Esophagus squamous epithelium (tissue), 5 donors: Measurements from ENCODE around the gene NGB. TPM values are rescaled to one million over a fixed set of nuclear protein-coding genes. Genes with fewer than 3 reads are reported as not detected.
A peak's percentile ranks its signal among the peaks of the same experiment; 100 is the strongest.

ENCODE experiments used
- DNase-seq: peaks from one replicate; lab custom pipeline; 2025; lab: John Stamatoyannopoulos, UW
- H3K27ac ChIP-seq, 4 donors: fragments of 200-600 bp; sonication (generic); one replicate each; pipeline ENCODE4 v1.5.1; 2016 to 2019; ENCODE audit warnings: mild to moderate bottlenecking in 1 of 4
- H3K27me3 ChIP-seq, 4 donors: fragments of 200-600 bp; sonication (generic); 1 replicate in 3 of 4; 2 replicates in 1 of 4; pipeline versions ENCODE4 v1.5.1 to v1.6.0; 2017 to 2021; ENCODE audit warnings: antibody characterized with exemption in 1 of 4
- H3K36me3 ChIP-seq, 3 donors: fragments of 200-600 bp; sonication (generic); one replicate each; pipeline ENCODE4 v1.5.1; 2016 to 2019
- H3K4me1 ChIP-seq, 3 donors: fragments of 200-600 bp; sonication (generic); one replicate each; pipeline ENCODE4 v1.5.1; 2017 to 2019
- H3K4me3 ChIP-seq, 4 donors: fragments of 200-600 bp; sonication (generic); 1 replicate in 3 of 4; 2 replicates in 1 of 4; pipeline ENCODE4 v1.5.1; 2016 to 2019; ENCODE audit warnings: mild to moderate bottlenecking in 2 of 4, moderate library complexity in 1 of 4
- H3K9me3 ChIP-seq, 3 donors: fragments of 200-600 bp; sonication (generic); one replicate each; pipeline ENCODE4 v1.5.1; 2016 to 2019
- CTCF ChIP-seq, 6 experiments: fragments of 450-650 bp in 4 of 6; fragments of 200-600 bp in 2 of 6; sonication (generic) in 2 of 6; IDR thresholded peaks; one replicate each; pipeline ENCODE4 v1.5.1; 2016 to 2019; ENCODE audit warnings: antibody characterized with exemption in 6 of 6, mild to moderate bottlenecking in 4 of 6, moderate library complexity in 4 of 6
- POLR2A ChIP-seq, 4 donors: fragments of 450-650 bp; IDR thresholded peaks; one replicate each; pipeline ENCODE4 v1.6.1; 2017; ENCODE audit warnings: antibody characterized with exemption in 4 of 4, mild to moderate bottlenecking in 4 of 4, moderate library complexity in 3 of 4
- WGBS, 2 donors: methylation state at CpG; one replicate each; pipeline ENCODE4 v1.1.5; 2018; 5-methylcytosine and 5-hydroxymethylcytosine counted together
- intact Hi-C: fragments of 100-400 bp; cut with DNase I; formaldehyde crosslinking; loops from one replicate; pipeline ENCODE4 v1.15.0; 2022
- total RNA-seq, 4 donors: library from RNA; depleted of rRNA; stranded (reverse); fragments of >200 nt; gene quantifications; one replicate each; pipeline ENCODE4 v1.1.0, GENCODE V29; 2016
- donor health status: DM: yes; HTN: yes; CAD: no.

NGB gene
- total RNA-seq, 4 donors from 2014 or later = not detected

GRCh38 chr14:77272261-77272660, 1.3 kb upstream of the NGB start:
- no peak for DNase-seq
- Histone ChIP-seq H3K36me3 (peaks cover 0 to 14% (median 2%) of the 10 kb centered on the region in 3 donors), H3K27me3 (peaks cover 11 to 57% (median 14%) of the 10 kb centered on the region in 4 donors), H3K4me3 (no peak overlapping the region), H3K27ac (no peak overlapping the region), H3K9me3 (peaks cover 0 to 7% (median 6%) of the 10 kb centered on the region in 3 donors), H3K4me1 (peaks cover 5 to 23% (median 11%) of the 10 kb centered on the region in 3 donors)
- 68 to 75% methylated on average over 4 of the region's 4 CpGs for WGBS, 2 donors
- TF ChIP-seq CTCF (IDR thresholded peaks at IDR 0.05) = no peak
- TF ChIP-seq POLR2A (IDR thresholded peaks at IDR 0.05) = no peak
- intact Hi-C loops = no loop called here

GRCh38 chr14:77270361-77271112, 469 bp downstream of the NGB start:
- TF ChIP-seq CTCF (IDR thresholded peaks at IDR 0.05) (no peak), POLR2A (IDR thresholded peaks at IDR 0.05) (no peak)
- peaks cover 0 to 7% (median 6%) of the 10 kb centered on the region in 3 donors for H3K9me3 ChIP-seq
- H3K4me3 ChIP-seq = peak overlapping the region in 3 of 4 donors; percentile 5 to 41 (median 27)
- no peaks in the 10 kb centered on the region for H3K36me3 ChIP-seq
- no peak overlapping the region for H3K27ac ChIP-seq
- H3K4me1 ChIP-seq = peaks cover 5 to 23% (median 11%) of the 10 kb centered on the region in 3 donors
- peaks cover 11 to 69% (median 14%) of the 10 kb centered on the region in 4 donors for H3K27me3 ChIP-seq
- 0% methylated on average over 1 of the region's 84 CpGs; no CpG with 5 or more reads in 1 of the 2 donors for WGBS, 2 donors
- intact Hi-C loops = no loop called here
- no peak for DNase-seq

- H3K27me3 ChIP-seq = peaks cover 11 to 74% (median 14%) of the 10 kb centered on the region in 4 donors
- no peak overlapping the region for H3K27ac ChIP-seq
- TF ChIP-seq POLR2A (IDR thresholded peaks at IDR 0.05) (no peak), CTCF (IDR thresholded peaks at IDR 0.05) (no peak)
- WGBS, 2 donors = 19 to 29% methylated on average over 5 to 7 of the region's 8 CpGs
- H3K9me3 ChIP-seq = peaks cover 0 to 7% (median 6%) of the 10 kb centered on the region in 3 donors
- peaks cover 5 to 23% (median 11%) of the 10 kb centered on the region in 3 donors for H3K4me1 ChIP-seq
- no peaks in the 10 kb centered on the region for H3K36me3 ChIP-seq
- no peak overlapping the region for H3K4me3 ChIP-seq
- intact Hi-C loops = no loop called here
- DNase-seq = no peak
Observed at GRCh38 chr14:77268989-77269600, 1.9 kb downstream of the NGB start.

GRCh38 chr14:77267937-77268699, 2.9 kb downstream of the NGB start:
- TF ChIP-seq CTCF (IDR thresholded peaks at IDR 0.05) = no peak
- TF ChIP-seq POLR2A (IDR thresholded peaks at IDR 0.05) = no peak
- Histone ChIP-seq H3K36me3 (no peaks in the 10 kb centered on the region), H3K9me3 (peaks cover 0 to 7% (median 0%) of the 10 kb centered on the region in 3 donors), H3K27ac (no peak overlapping the region), H3K27me3 (peaks cover 11 to 72% (median 14%) of the 10 kb centered on the region in 4 donors), H3K4me1 (peaks cover 5 to 23% (median 11%) of the 10 kb centered on the region in 3 donors), H3K4me3 (no peak overlapping the region)
- DNase-seq = no peak
- intact Hi-C loops = no loop called here
- 78 to 100% methylated on average over 5 of the region's 5 CpGs for WGBS, 2 donors
